ENCODE measurements around the gene RGS1.

The RGS1 gene

DNA sequence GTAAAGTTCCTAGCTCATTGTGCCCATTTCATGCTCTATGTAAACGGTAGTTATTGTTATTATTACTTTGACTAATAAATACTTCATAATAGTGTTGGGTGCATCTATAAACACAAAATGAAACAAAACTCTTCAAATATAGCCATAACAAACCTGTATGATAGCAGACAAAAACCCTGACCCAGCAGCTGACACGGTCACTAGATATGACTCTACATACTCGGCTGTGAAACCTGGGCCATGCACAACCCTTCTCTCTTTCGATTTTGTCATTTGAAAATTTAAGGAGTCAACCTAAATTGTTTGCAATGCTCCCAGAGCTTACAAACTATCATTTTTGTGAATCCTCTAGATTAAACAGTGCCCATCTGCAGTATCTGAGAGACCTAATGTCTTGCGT lies 52.3 kb downstream of the RGS1 start:
- no peak for DNase-seq

- DNase-seq = no peak
Observed at GRCh38 chr1:192628396-192629057, 53.0 kb downstream of the RGS1 start.

DNA sequence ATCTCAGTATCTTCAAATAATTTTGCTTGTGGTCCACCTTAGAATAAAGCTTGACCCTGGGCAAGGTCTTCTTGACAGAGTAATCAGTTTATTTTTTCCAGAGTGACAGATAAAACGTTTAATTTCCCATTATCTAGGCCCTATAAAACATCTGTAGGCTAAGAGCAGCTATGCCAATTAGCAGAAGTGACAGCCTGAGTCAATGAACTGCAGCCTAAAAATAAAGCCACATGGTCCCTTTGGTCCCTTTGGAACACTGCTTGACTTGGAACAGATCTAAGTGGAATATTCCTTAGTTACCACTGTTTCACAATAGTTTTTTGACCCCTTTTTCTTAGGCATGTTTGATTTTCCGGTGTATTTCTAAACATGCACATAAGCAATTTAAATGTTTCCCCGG lies 54.0 kb downstream of the RGS1 start:
- DNase-seq = no peak
